Dendritic cell treated with granulocyte-macrophage colony-stimulating factor and Interleukin-4, amounts not matched to agents 40 ng/mL and 50 ng/mL, for 4 days (primary cell): ENCODE data around the gene LRRC74A.

ENCODE experiments used
- H3K27ac Mint-ChIP-seq: one replicate; pipeline ENCODE4 v1.8.0; 2022; ENCODE audit warnings: mild to moderate bottlenecking, mixed read lengths
- H3K27me3 Mint-ChIP-seq: one replicate; pipeline ENCODE4 v1.8.0; 2022; ENCODE audit warnings: mild to moderate bottlenecking, mixed read lengths
- H3K36me3 Mint-ChIP-seq: one replicate; pipeline ENCODE4 v1.8.0; 2022; ENCODE audit warnings: low read depth, mixed read lengths
- H3K4me1 Mint-ChIP-seq: one replicate; pipeline ENCODE4 v1.8.0; 2022; ENCODE audit warnings: low read depth, mixed read lengths
- H3K4me3 Mint-ChIP-seq: one replicate; pipeline ENCODE4 v1.8.0; 2022; ENCODE audit warnings: mild to moderate bottlenecking, moderate library complexity, mixed read lengths
- H3K9me3 Mint-ChIP-seq: one replicate; pipeline ENCODE4 v1.8.0; 2022; ENCODE audit warnings: mixed read lengths
- intact Hi-C: fragments of 100-400 bp; cut with micrococcal nuclease; formaldehyde crosslinking; loops from one replicate; pipeline ENCODE4 v1.15.0; 2022

LRRC74A gene

GRCh38 chr14:76814726-76815645 lies 11.2 kb upstream of the LRRC74A start:
- H3K4me1 Mint-ChIP-seq = peaks cover 26% of the 10 kb centered on the region
- no peak overlapping the region for H3K4me3 Mint-ChIP-seq
- H3K27me3 Mint-ChIP-seq = no peaks in the 10 kb centered on the region
- H3K27ac Mint-ChIP-seq = no peak overlapping the region
- peaks cover 10% of the 10 kb centered on the region for H3K36me3 Mint-ChIP-seq
- H3K9me3 Mint-ChIP-seq = no peaks in the 10 kb centered on the region
- intact Hi-C loops = loop anchor here (5.0 kb wide), 1 partner anchor 47 kb away; no protein-coding TSS in a partner anchor

- H3K4me1 Mint-ChIP-seq = peaks cover 13% of the 10 kb centered on the region
- no peaks in the 10 kb centered on the region for H3K27me3 Mint-ChIP-seq
- H3K36me3 Mint-ChIP-seq = no peaks in the 10 kb centered on the region
- no peak overlapping the region for H3K4me3 Mint-ChIP-seq
- no peak overlapping the region for H3K27ac Mint-ChIP-seq
- intact Hi-C loops = no loop called here
- no peaks in the 10 kb centered on the region for H3K9me3 Mint-ChIP-seq
These were observed 5.5 kb upstream of the LRRC74A start for GRCh38 chr14:76820700-76821099.

GRCh38 chr14:76827696-76828296 lies 1.6 kb downstream of the LRRC74A start:
- H3K4me3 Mint-ChIP-seq = no peak overlapping the region
- no peaks in the 10 kb centered on the region for H3K27me3 Mint-ChIP-seq
- H3K36me3 Mint-ChIP-seq = no peaks in the 10 kb centered on the region
- H3K27ac Mint-ChIP-seq = no peak overlapping the region
- H3K4me1 Mint-ChIP-seq = peaks cover 56% of the 10 kb centered on the region
- no peaks in the 10 kb centered on the region for H3K9me3 Mint-ChIP-seq
- intact Hi-C loops = no loop called here

GRCh38 chr14:76828339-76829012 lies 2.3 kb downstream of the LRRC74A start:
- Mint-ChIP-seq H3K9me3 (no peaks in the 10 kb centered on the region), H3K36me3 (no peaks in the 10 kb centered on the region), H3K4me1 (peaks cover 61% of the 10 kb centered on the region), H3K27me3 (no peaks in the 10 kb centered on the region), H3K27ac (peak overlapping the region; percentile 35), H3K4me3 (no peak overlapping the region)
- intact Hi-C loops = no loop called here

GRCh38 chr14:76829013-76829365 lies 2.8 kb downstream of the LRRC74A start:
- intact Hi-C loops = no loop called here
- peak overlapping the region; percentile 35 for H3K27ac Mint-ChIP-seq
- no peaks in the 10 kb centered on the region for H3K27me3 Mint-ChIP-seq
- no peaks in the 10 kb centered on the region for H3K36me3 Mint-ChIP-seq
- peaks cover 61% of the 10 kb centered on the region for H3K4me1 Mint-ChIP-seq
- no peak overlapping the region for H3K4me3 Mint-ChIP-seq
- no peaks in the 10 kb centered on the region for H3K9me3 Mint-ChIP-seq

- Mint-ChIP-seq H3K9me3 (no peaks in the 10 kb centered on the region), H3K27ac (no peak overlapping the region), H3K4me1 (peaks cover 57% of the 10 kb centered on the region), H3K27me3 (no peaks in the 10 kb centered on the region), H3K36me3 (no peaks in the 10 kb centered on the region), H3K4me3 (no peak overlapping the region)
- intact Hi-C loops = no loop called here
These were observed 3.6 kb downstream of the LRRC74A start for GRCh38 chr14:76829650-76830421.

GRCh38 chr14:76830556-76830955 lies 4.3 kb downstream of the LRRC74A start:
- intact Hi-C loops = no loop called here
- H3K27me3 Mint-ChIP-seq = no peaks in the 10 kb centered on the region
- H3K27ac Mint-ChIP-seq = no peak overlapping the region
- no peak overlapping the region for H3K4me3 Mint-ChIP-seq
- no peaks in the 10 kb centered on the region for H3K9me3 Mint-ChIP-seq
- H3K36me3 Mint-ChIP-seq = no peaks in the 10 kb centered on the region
- H3K4me1 Mint-ChIP-seq = peaks cover 50% of the 10 kb centered on the region

- H3K36me3 Mint-ChIP-seq = no peaks in the 10 kb centered on the region
- intact Hi-C loops = no loop called here
- no peak overlapping the region for H3K4me3 Mint-ChIP-seq
- no peaks in the 10 kb centered on the region for H3K27me3 Mint-ChIP-seq
- peaks cover 43% of the 10 kb centered on the region for H3K4me1 Mint-ChIP-seq
- H3K9me3 Mint-ChIP-seq = no peaks in the 10 kb centered on the region
- H3K27ac Mint-ChIP-seq = no peak overlapping the region
These were observed 6.3 kb downstream of the LRRC74A start for GRCh38 chr14:76832503-76832988.

- Mint-ChIP-seq H3K27ac (no peak overlapping the region), H3K27me3 (no peaks in the 10 kb centered on the region), H3K36me3 (no peaks in the 10 kb centered on the region)
These were observed 6.8 kb downstream of the LRRC74A start for GRCh38 chr14:76833011-76833410.

GRCh38 chr14:76834241-76834661 lies 8.0 kb downstream of the LRRC74A start:
- no peaks in the 10 kb centered on the region for H3K36me3 Mint-ChIP-seq
- H3K27me3 Mint-ChIP-seq = no peaks in the 10 kb centered on the region
- no peaks in the 10 kb centered on the region for H3K9me3 Mint-ChIP-seq
- intact Hi-C loops = no loop called here
- H3K27ac Mint-ChIP-seq = no peak overlapping the region
- peaks cover 26% of the 10 kb centered on the region for H3K4me1 Mint-ChIP-seq
- no peak overlapping the region for H3K4me3 Mint-ChIP-seq

More at GRCh38 chr14:76833011-76833410, 6.8 kb downstream of the LRRC74A start:
- intact Hi-C loops = no loop called here
- Mint-ChIP-seq H3K9me3 (no peaks in the 10 kb centered on the region), H3K4me1 (peaks cover 39% of the 10 kb centered on the region), H3K4me3 (no peak overlapping the region)

GRCh38 chr14:76836029-76836630 lies 9.9 kb downstream of the LRRC74A start:
- H3K27ac Mint-ChIP-seq = no peak overlapping the region
- no peaks in the 10 kb centered on the region for H3K36me3 Mint-ChIP-seq
- H3K4me1 Mint-ChIP-seq = peaks cover 20% of the 10 kb centered on the region
- no peak overlapping the region for H3K4me3 Mint-ChIP-seq
- H3K9me3 Mint-ChIP-seq = no peaks in the 10 kb centered on the region
- H3K27me3 Mint-ChIP-seq = no peaks in the 10 kb centered on the region
- intact Hi-C loops = no loop called here

- H3K36me3 Mint-ChIP-seq = no peaks in the 10 kb centered on the region
- H3K9me3 Mint-ChIP-seq = no peaks in the 10 kb centered on the region
- intact Hi-C loops = no loop called here
- H3K4me1 Mint-ChIP-seq = peaks cover 14% of the 10 kb centered on the region
- H3K27ac Mint-ChIP-seq = no peak overlapping the region
- no peak overlapping the region for H3K4me3 Mint-ChIP-seq
- no peaks in the 10 kb centered on the region for H3K27me3 Mint-ChIP-seq
These were observed 11.3 kb downstream of the LRRC74A start for GRCh38 chr14:76837524-76837923.

- intact Hi-C loops = no loop called here
- H3K4me3 Mint-ChIP-seq = no peak overlapping the region
- peaks cover 31% of the 10 kb centered on the region for H3K4me1 Mint-ChIP-seq
- H3K27ac Mint-ChIP-seq = no peak overlapping the region
- H3K27me3 Mint-ChIP-seq = no peaks in the 10 kb centered on the region
- H3K36me3 Mint-ChIP-seq = no peaks in the 10 kb centered on the region
- H3K9me3 Mint-ChIP-seq = no peaks in the 10 kb centered on the region
These were observed 16.2 kb downstream of the LRRC74A start for GRCh38 chr14:76842414-76842813.
